Measurements from ENCODE around the gene HDAC5.

The HDAC5 gene

DNA sequence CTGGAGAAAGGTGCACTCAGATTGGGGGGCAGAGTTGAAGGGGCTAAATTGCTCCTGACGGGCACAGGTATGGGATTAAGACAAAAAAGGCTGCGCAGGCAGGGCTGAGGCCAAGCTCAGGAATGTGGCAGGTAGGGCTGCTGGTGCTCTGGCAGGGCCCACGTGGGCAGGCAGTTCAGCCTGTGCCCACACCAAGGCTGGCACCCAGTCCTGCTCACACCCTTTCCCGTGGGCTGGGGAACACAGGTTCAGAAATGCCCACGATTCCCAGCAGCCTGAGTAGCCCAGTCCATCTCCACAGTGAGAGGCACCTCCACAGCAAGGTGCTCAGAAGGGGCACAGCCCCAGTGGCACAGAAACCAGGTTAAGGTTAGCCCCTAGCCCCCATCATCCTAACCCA is 4.4 kb downstream of the HDAC5 start:
- no peak for TF ChIP-seq ZNF335 (tag by site-specific recombination; conservative IDR thresholded peaks at IDR 0.05)
- no peak for TF ChIP-seq ZNF248 (tag by site-specific recombination; IDR thresholded peaks at IDR 0.05)
- TF ChIP-seq EGR2 (tag by site-specific recombination; IDR thresholded peaks at IDR 0.05; ENCODE audit: low read depth), result 0 out of 2 replicates have a peak, but pooled peaks have one; percentile 34
- peak; percentile 60 for TF ChIP-seq HIC1 (tag by site-specific recombination; IDR thresholded peaks at IDR 0.05)
- no peak for TF ChIP-seq ZNF513 (tag by site-specific recombination; IDR thresholded peaks at IDR 0.05)
- no peak for TF ChIP-seq HOXA7 (CRISPR knock-in tag; IDR thresholded peaks at IDR 0.05; ENCODE audit: borderline replicate concordance)
- TF ChIP-seq ZFHX2 (tag by site-specific recombination; conservative IDR thresholded peaks at IDR 0.05), result peak; percentile 67
- no peak for TF ChIP-seq ZNF24 (tag by site-specific recombination; IDR thresholded peaks at IDR 0.05)
- Histone ChIP-seq H3K9me3 (ENCODE audit: control insufficient read depth, insufficient read depth, low read depth, low read length) (no peaks in the 10 kb centered on the region), H3K36me3 (ENCODE audit: control insufficient read depth in 2 of 2, insufficient read depth in 1 of 2, low read length in 2 of 2) (peaks cover 0 to 26% of the 10 kb centered on the region in 2 experiments; a peak in 2 of 3 replicates), H3K4me1 (ENCODE audit: control insufficient read depth, insufficient read depth, low read length) (no peaks in the 10 kb centered on the region; the same call in 1 of the 2 replicates), H3K27ac (ENCODE audit: extremely low read depth, low read depth, low read length) (no peak overlapping the region), H3K4me3 (ENCODE audit: low read depth, low read length) (no peak overlapping the region)
- ChIA-PET POLR2A (interaction anchor here (0.8 kb wide), 2 partner anchors 19 to 32 kb away, joined by 3 read pairs; no protein-coding TSS in a partner anchor), CTCF (interaction anchor here (0.6 to 7.4 kb wide), 4 partner anchors 12 to 75 kb away, joined by 4 to 98 read pairs (median 10); no protein-coding TSS in a partner anchor)

- Histone ChIP-seq H3K4me1 (ENCODE audit: control insufficient read depth, insufficient read depth, low read length) (no peaks in the 10 kb centered on the region; the same call in 1 of the 2 replicates), H3K9me3 (ENCODE audit: control insufficient read depth, insufficient read depth, low read depth, low read length) (no peaks in the 10 kb centered on the region), H3K27ac (ENCODE audit: extremely low read depth, low read depth, low read length) (no peak overlapping the region), H3K4me3 (ENCODE audit: low read depth, low read length) (no peak overlapping the region), H3K36me3 (ENCODE audit: control insufficient read depth in 2 of 2, insufficient read depth in 1 of 2, low read length in 2 of 2) (peaks cover 0 to 31% of the 10 kb centered on the region in 2 experiments; a peak in 2 of 3 replicates)
- TF ChIP-seq EGR2 (tag by site-specific recombination; IDR thresholded peaks at IDR 0.05; ENCODE audit: low read depth) (peak; percentile 79), ZFHX2 (tag by site-specific recombination; conservative IDR thresholded peaks at IDR 0.05) (peak; percentile 83), ZNF133 (tag by site-specific recombination; IDR thresholded peaks at IDR 0.05) (no peak), ZNF138 (tag by site-specific recombination; IDR thresholded peaks at IDR 0.05; ENCODE audit: borderline replicate concordance) (no peak), GLIS1 (tag by site-specific recombination; IDR thresholded peaks at IDR 0.05) (peak; percentile 65)
- POLR2A ChIA-PET, result interaction anchor here (0.8 kb wide), 2 partner anchors 19 to 32 kb away, joined by 3 read pairs; no protein-coding TSS in a partner anchor
- CTCF ChIA-PET, result interaction anchor here (0.6 to 7.4 kb wide), 7 partner anchors 12 to 75 kb away, joined by 4 to 98 read pairs (median 9); no protein-coding TSS in a partner anchor
Measured at GRCh38 chr17:44118427-44119050, 4.9 kb downstream of the HDAC5 start.

- no peak overlapping the region for H3K27ac ChIP-seq (ENCODE audit: extremely low read depth, low read depth, low read length)
- H3K4me3 ChIP-seq (ENCODE audit: low read depth, low read length), result no peak overlapping the region
- no peaks in the 10 kb centered on the region; the same call in 1 of the 2 replicates for H3K4me1 ChIP-seq (ENCODE audit: control insufficient read depth, insufficient read depth, low read length)
- TF ChIP-seq ZBTB20 (tag by site-specific recombination; IDR thresholded peaks at IDR 0.05) (no peak), ZNF555 (tag by site-specific recombination; conservative IDR thresholded peaks at IDR 0.05) (no peak), YY1 (tag by site-specific recombination; IDR thresholded peaks at IDR 0.05) (no peak), EGR2 (tag by site-specific recombination; IDR thresholded peaks at IDR 0.05; ENCODE audit: low read depth) (no peak), ZSCAN30 (tag by site-specific recombination; IDR thresholded peaks at IDR 0.05) (no peak), TRIM28 (IDR thresholded peaks at IDR 0.05; ENCODE audit: borderline replicate concordance, low read length) (no peak), ZNF18 (tag by site-specific recombination; IDR thresholded peaks at IDR 0.05) (no peak), ZNF140 (tag by site-specific recombination; IDR thresholded peaks at IDR 0.05) (no peak), OSR2 (tag by site-specific recombination; IDR thresholded peaks at IDR 0.05) (no peak), ZNF23 (tag by site-specific recombination; IDR thresholded peaks at IDR 0.05; ENCODE audit: borderline replicate concordance) (no peak), ZNF785 (tag by site-specific recombination; IDR thresholded peaks at IDR 0.05) (no peak)
- POLR2A ChIA-PET, result interaction anchor here (1.1 to 1.4 kb wide), 2 partner anchors 21 to 22 kb away, joined by 3 to 4 read pairs; no protein-coding TSS in a partner anchor
- peaks cover 0 to 33% of the 10 kb centered on the region in 2 experiments; a peak in 2 of 3 replicates for H3K36me3 ChIP-seq (ENCODE audit: control insufficient read depth in 2 of 2, insufficient read depth in 1 of 2, low read length in 2 of 2)
- CTCF ChIA-PET, result interaction anchor here (0.6 to 7.4 kb wide), 14 partner anchors 11 to 1975 kb away, joined by 3 to 98 read pairs (median 4); no protein-coding TSS in a partner anchor
- H3K9me3 ChIP-seq (ENCODE audit: control insufficient read depth, insufficient read depth, low read depth, low read length), result no peaks in the 10 kb centered on the region
Measured at GRCh38 chr17:44117351-44117750, 6.1 kb downstream of the HDAC5 start.
